HCT116 (cell line): Measurements from ENCODE around the gene PIM3. TPM values are rescaled to one million over a fixed set of nuclear protein-coding genes. Genes with fewer than 3 reads are reported as not detected.
A peak's percentile ranks its signal among the peaks of the same experiment; 100 is the strongest.

Experiments used
- ATAC-seq: fragments of 200-7000 bp; cut with Tn5 transposase; 2 replicates; pipeline ENCODE4 v1.9.1; 2020; ENCODE audit warnings: mild to moderate bottlenecking, moderate library complexity
- BruUV-seq: library from RNA; stranded (reverse); fragments of 400-500 nt; replicated peaks from 2 replicates; lab custom pipeline; 2021; lab: Mats Ljungman, UMichigan
- CTCF ChIA-PET: fragments of 300-600 bp; sonication (Branson Sonifier 250); formaldehyde crosslinking; loops from one replicate; lab custom pipeline; 2021; ENCODE audit warnings: antibody characterized with exemption; lab: Charles Lee
- POLR2A ChIA-PET: fragments of 300-600, 350-600 bp; sonication (Branson Sonifier 250); formaldehyde crosslinking; loops from one replicate; lab custom pipeline; 2021; ENCODE audit warnings: antibody characterized with exemption; lab: Charles Lee
- RAD21 ChIA-PET, 2 experiments: fragments of 300-600 bp; sonication (Branson Sonifier 250); formaldehyde crosslinking; loops; one replicate each; lab custom pipeline; 2023; ENCODE audit warnings: low total read pairs in 2 of 2; ENCODE audit not compliant: uncharacterized antibody in 2 of 2, unreplicated experiment in 2 of 2, low non-redundant PET in 1 of 2; lab: Charles Lee
- DNase-seq: peaks from one replicate; pipeline ENCODE4 v3.0.0-alpha.2; 2010; ENCODE audit warnings: low read depth, low spot score
- H2AFZ ChIP-seq: fragments of 200-600 bp; shearing (Covaris generic), sonication (generic); 2 replicates; pipeline ENCODE4 v1.6.1; 2017; ENCODE audit warnings: low read depth, mixed run types, mixed read lengths, antibody characterized with exemption, low read length; ENCODE audit not compliant: poor library complexity, severe bottlenecking
- H3K27ac ChIP-seq: 2 replicates; pipeline ENCODE4 v1.5.1; 2012; ENCODE audit warnings: low read depth, low read length
- H3K27me3 ChIP-seq: fragments of 200-600 bp; sonication (generic); 2 replicates; pipeline ENCODE4 v1.6.1; 2016; ENCODE audit warnings: mixed run types, low read length, mixed read lengths; ENCODE audit not compliant: insufficient read depth
- H3K36me3 ChIP-seq, 2 experiments: fragments of 200-500 bp in 1 of 2; fragments of 200-600 bp in 1 of 2; sonication (Bioruptor generic) in 1 of 2; sonication (generic) in 1 of 2; 2 replicates each; pipeline versions ENCODE4 v1.5.1 to v1.6.1; 2014 to 2016; ENCODE audit warnings: low read length in 2 of 2, inconsistent platforms in 1 of 2, mixed read lengths in 1 of 2, mixed run types in 1 of 2; ENCODE audit not compliant: insufficient read depth in 2 of 2, control insufficient read depth in 1 of 2
- H3K4me1 ChIP-seq, 2 experiments: fragments of 200-600 bp in 1 of 2; sonication (generic) in 1 of 2; 2 replicates each; pipeline versions ENCODE4 v1.5.1 to v1.6.1; 2012 to 2017; ENCODE audit warnings: low read length in 2 of 2, inconsistent platforms in 1 of 2, mild to moderate bottlenecking in 1 of 2, mixed read lengths in 1 of 2, mixed run types in 1 of 2, moderate library complexity in 1 of 2; ENCODE audit not compliant: insufficient read depth in 2 of 2, control insufficient read depth in 1 of 2
- H3K4me2 ChIP-seq: fragments of 200-600 bp; sonication (generic); 2 replicates; pipeline ENCODE4 v1.6.1; 2017; ENCODE audit warnings: mixed run types, low read length, mixed read lengths
- H3K4me3 ChIP-seq, 2 experiments: fragments of 200-600 bp in 1 of 2; sonication (generic) in 1 of 2; replicated peaks in 1 of 2; 2 replicates each; pipeline ENCODE4 v1.5.1; 2011 to 2016; ENCODE audit warnings: low read length in 2 of 2, control low read depth in 1 of 2, low read depth in 1 of 2, mild to moderate bottlenecking in 1 of 2, mixed read lengths in 1 of 2, mixed run types in 1 of 2
- H3K79me2 ChIP-seq: fragments of 200-600 bp; sonication (generic); 2 replicates; pipeline ENCODE4 v1.6.1; 2017; ENCODE audit warnings: mild to moderate bottlenecking, mixed run types, low read length, moderate library complexity, mixed read lengths; ENCODE audit not compliant: insufficient read depth
- H3K9ac ChIP-seq: fragments of 200-600 bp; sonication (generic); 2 replicates; pipeline ENCODE4 v1.6.1; 2016; ENCODE audit warnings: low read length, mixed read lengths
- H3K9me2 ChIP-seq: fragments of 200-600 bp; sonication (generic), shearing (Covaris generic); 2 replicates; pipeline ENCODE4 v1.6.1; 2017; ENCODE audit warnings: mixed run types, mild to moderate bottlenecking, moderate library complexity; ENCODE audit not compliant: insufficient read depth
- H3K9me3 ChIP-seq, 2 experiments: fragments of 200-500 bp in 1 of 2; fragments of 200-600 bp in 1 of 2; sonication (Bioruptor generic) in 1 of 2; sonication (generic) in 1 of 2; 2 replicates each; pipeline ENCODE4 v1.6.1; 2014 to 2017; ENCODE audit warnings: low read length in 2 of 2, mixed read lengths in 2 of 2, inconsistent platforms in 1 of 2, low read depth in 1 of 2, mild to moderate bottlenecking in 1 of 2, mixed run types in 1 of 2, moderate library complexity in 1 of 2; ENCODE audit not compliant: control insufficient read depth in 1 of 2, insufficient read depth in 1 of 2
- H4K20me1 ChIP-seq: fragments of 200-600 bp; sonication (generic), shearing (Covaris generic); 2 replicates; pipeline ENCODE4 v1.6.1; 2017; ENCODE audit warnings: mixed run types, mild to moderate bottlenecking, moderate library complexity; ENCODE audit not compliant: insufficient read depth
- CBX3 ChIP-seq: IDR thresholded peaks from 2 replicates; pipeline ENCODE4 v1.6.1; 2012; ENCODE audit warnings: low read depth
- CTCF ChIP-seq, 3 experiments: fragments of 200-600 bp in 1 of 3; sonication (generic) in 1 of 3; IDR thresholded peaks in 2 of 3; conservative IDR thresholded peaks in 1 of 3; 2 replicates each; pipeline ENCODE4 v1.5.1; 2012 to 2017; ENCODE audit warnings: low read depth in 2 of 3, low read length in 2 of 3, antibody characterized with exemption in 1 of 3, borderline replicate concordance in 1 of 3, control low read depth in 1 of 3, mild to moderate bottlenecking in 1 of 3, mixed read lengths in 1 of 3, mixed run types in 1 of 3, moderate library complexity in 1 of 3; ENCODE audit not compliant: insufficient read depth in 1 of 3
- FOSL1 ChIP-seq: IDR thresholded peaks from 2 replicates; pipeline ENCODE4 v1.6.1; 2012; ENCODE audit warnings: low read depth
- JUND ChIP-seq: IDR thresholded peaks from 2 replicates; pipeline ENCODE4 v1.6.1; 2012
- POLR2AphosphoS5 ChIP-seq: IDR thresholded peaks from 2 replicates; pipeline ENCODE4 v1.6.1; 2011; ENCODE audit warnings: mild to moderate bottlenecking, low read depth, low read length, moderate library complexity
- RAD21 ChIP-seq: IDR thresholded peaks from 2 replicates; pipeline ENCODE4 v1.6.1; 2012; ENCODE audit warnings: low read depth, mild to moderate bottlenecking
- intact Hi-C: fragments of 100-400 bp; cut with micrococcal nuclease; formaldehyde crosslinking; loops from 2 replicates; pipeline ENCODE4 v1.10.0; 2022
- total RNA-seq: library from RNA; stranded (reverse); gene quantifications from one replicate; pipeline ENCODE4 v1.2.1, GENCODE V29; 2021; ENCODE audit not compliant: unreplicated experiment

PIM3 gene
- total RNA-seq, 1 experiment from 2014 or later, result 116 TPM

GRCh38 chr22:49930596-49931412 is 29.8 kb upstream of the PIM3 start:
- TF ChIP-seq POLR2AphosphoS5, result no peak
- TF ChIP-seq CBX3, result no peak
- TF ChIP-seq JUND, result no peak
- TF ChIP-seq CTCF (IDR thresholded peaks at IDR 0.05 in 2 of 3, conservative IDR thresholded peaks at IDR 0.05 in 1 of 3; ENCODE audit: borderline replicate concordance in 1 of 3, insufficient read depth in 1 of 3, low read depth in 2 of 3, low read length in 2 of 3), result peak; percentile 76 to 94 (median 82)
- TF ChIP-seq RAD21, result peak; percentile 97
- TF ChIP-seq FOSL1, result no peak
- ChIA-PET POLR2A (interaction anchor here (1.0 to 1.3 kb wide), 2 partner anchors 24 to 100 kb away, joined by 3 to 13 read pairs; no protein-coding TSS in a partner anchor), CTCF (interaction anchor here (0.5 to 2.3 kb wide), 16 partner anchors 9 to 306 kb away, joined by 3 to 115 read pairs (median 5); partner anchors contain the start of genes ALG12 and CRELD2), RAD21 (interaction anchor here (0.6 to 2.0 kb wide), 6 partner anchors 40 to 210 kb away, joined by 3 to 36 read pairs (median 5); no protein-coding TSS in a partner anchor)
- H3K4me2 ChIP-seq, result peak overlapping the region; percentile 32
- H3K27me3 ChIP-seq, result no peaks in the 10 kb centered on the region
- no TSS peak for BruUV-seq
- no peaks in the 10 kb centered on the region for H3K9me3 ChIP-seq
- H3K27ac ChIP-seq, result peak overlapping the region; percentile 45; the same call in 1 of the 2 replicates
- no peak overlapping the region for H3K4me3 ChIP-seq
- H3K9me2 ChIP-seq, result no peaks in the 10 kb centered on the region
- peaks cover 22 to 40% of the 10 kb centered on the region in 2 experiments for H3K4me1 ChIP-seq
- intact Hi-C loops, result loop anchor here (1.0 to 10.0 kb wide), 5 partner anchors 46 to 274 kb away; partner anchors contain the start of gene SELENOO
- H2AFZ ChIP-seq, result no peak overlapping the region
- H3K36me3 ChIP-seq, result no peaks in the 10 kb centered on the region
- ATAC-seq (peak; percentile 73), DNase-seq (peak; percentile 78)
- no peaks in the 10 kb centered on the region for H3K79me2 ChIP-seq
- no peaks in the 10 kb centered on the region for H4K20me1 ChIP-seq
- no peak overlapping the region for H3K9ac ChIP-seq
